ENCODE measurements around the gene GALNT13.

Gene GALNT13

GRCh38 chr2:154015233-154015632 is 143.5 kb downstream of the GALNT13 start:
- H3K9me3 ChIP-seq (replicated peaks in 1 of 2; ENCODE audit: control insufficient read depth in 2 of 2, insufficient read depth in 1 of 2, low read depth in 1 of 2, low read length in 2 of 2), result peaks cover 0 to 2% of the 10 kb centered on the region in 2 donors
- no peak overlapping the region for H4K8ac ChIP-seq (ENCODE audit: low read depth, low read length)
- no peak overlapping the region for H3K4me3 ChIP-seq (ENCODE audit: low read length in 2 of 2)
- H2AK5ac ChIP-seq (ENCODE audit: low read depth, low read length), result no peak overlapping the region
- H2BK12ac ChIP-seq (ENCODE audit: low read length), result no peak overlapping the region
- no peak overlapping the region for H4K91ac ChIP-seq (ENCODE audit: low read depth, low read length, poor library complexity)
- WGBS, 2 donors (ENCODE audit: extremely low coverage in 2 of 2, insufficient read length in 2 of 2, insufficient replicate concordance in 1 of 2), result no CpG with 5 or more reads among the region's 2 CpGs
- no peak overlapping the region for H2BK120ac ChIP-seq (ENCODE audit: low read depth, low read length)
- no peak overlapping the region for H3K27ac ChIP-seq (replicated peaks; ENCODE audit: low read length)
- no peak for DNase-seq (ENCODE audit: low spot score)
- no peak overlapping the region for H2BK15ac ChIP-seq (ENCODE audit: low read length)
- no peaks in the 10 kb centered on the region for H3K27me3 ChIP-seq (ENCODE audit: control insufficient read depth in 3 of 3, insufficient read depth in 3 of 3, low read depth in 1 of 3, low read length in 3 of 3)
- H3K4ac ChIP-seq (ENCODE audit: low read length), result no peak overlapping the region
- no peaks in the 10 kb centered on the region for H3K36me3 ChIP-seq (replicated peaks in 1 of 2; ENCODE audit: control insufficient read depth in 2 of 2, insufficient read depth in 2 of 2, low read length in 2 of 2)
- no peak overlapping the region for H2AFZ ChIP-seq (ENCODE audit: low read length)
- no peak overlapping the region for H3K23ac ChIP-seq (ENCODE audit: low read depth, low read length, poor library complexity)
- H3K4me2 ChIP-seq (ENCODE audit: insufficient read depth, low read length, poor library complexity, severe bottlenecking), result no peak overlapping the region
- H3K79me1 ChIP-seq (ENCODE audit: low read depth, low read length), result no peaks in the 10 kb centered on the region
- no peaks in the 10 kb centered on the region for H3K4me1 ChIP-seq (ENCODE audit: control insufficient read depth in 2 of 2, insufficient read depth in 1 of 2, low read depth in 1 of 2, low read length in 2 of 2)
- no peak overlapping the region for H3K9ac ChIP-seq (ENCODE audit: low read depth, low read length, poor library complexity)
- H3K18ac ChIP-seq (ENCODE audit: low read length), result no peak overlapping the region
- no peak overlapping the region for H3K14ac ChIP-seq (ENCODE audit: low read length)
- H2BK5ac ChIP-seq (ENCODE audit: low read length), result no peak overlapping the region

GRCh38 chr2:154029504-154029903 is 157.8 kb downstream of the GALNT13 start:
- H2BK12ac ChIP-seq (ENCODE audit: low read length), result no peak overlapping the region
- WGBS, 2 donors (ENCODE audit: extremely low coverage in 2 of 2, insufficient read length in 2 of 2, insufficient replicate concordance in 1 of 2), result no CpG with 5 or more reads among the region's 3 CpGs

GRCh38 chr2:154032220-154032619 is 160.5 kb downstream of the GALNT13 start:
- Histone ChIP-seq H3K4me3 (ENCODE audit: low read length in 2 of 2) (no peak overlapping the region), H4K8ac (ENCODE audit: low read depth, low read length) (no peak overlapping the region), H4K91ac (ENCODE audit: low read depth, low read length, poor library complexity) (no peak overlapping the region), H3K4ac (ENCODE audit: low read length) (no peak overlapping the region), H2BK120ac (ENCODE audit: low read depth, low read length) (no peak overlapping the region), H2AFZ (ENCODE audit: low read length) (no peak overlapping the region), H3K18ac (ENCODE audit: low read length) (no peak overlapping the region), H2BK15ac (ENCODE audit: low read length) (no peak overlapping the region), H3K36me3 (replicated peaks in 1 of 2; ENCODE audit: control insufficient read depth in 2 of 2, insufficient read depth in 2 of 2, low read length in 2 of 2) (no peaks in the 10 kb centered on the region), H3K27ac (replicated peaks; ENCODE audit: low read length) (no peak overlapping the region), H3K4me1 (ENCODE audit: control insufficient read depth in 2 of 2, insufficient read depth in 1 of 2, low read depth in 1 of 2, low read length in 2 of 2) (no peaks in the 10 kb centered on the region), H3K23ac (ENCODE audit: low read depth, low read length, poor library complexity) (no peak overlapping the region), H3K27me3 (ENCODE audit: control insufficient read depth in 3 of 3, insufficient read depth in 3 of 3, low read depth in 1 of 3, low read length in 3 of 3) (no peaks in the 10 kb centered on the region), H3K14ac (ENCODE audit: low read length) (no peak overlapping the region), H3K9me3 (replicated peaks in 1 of 2; ENCODE audit: control insufficient read depth in 2 of 2, insufficient read depth in 1 of 2, low read depth in 1 of 2, low read length in 2 of 2) (no peaks in the 10 kb centered on the region), H2AK5ac (ENCODE audit: low read depth, low read length) (no peak overlapping the region), H3K79me1 (ENCODE audit: low read depth, low read length) (no peaks in the 10 kb centered on the region), H2BK12ac (ENCODE audit: low read length) (no peak overlapping the region), H3K9ac (ENCODE audit: low read depth, low read length, poor library complexity) (no peak overlapping the region), H3K4me2 (ENCODE audit: insufficient read depth, low read length, poor library complexity, severe bottlenecking) (no peak overlapping the region), H2BK5ac (ENCODE audit: low read length) (no peak overlapping the region)
- no peak for DNase-seq (ENCODE audit: low spot score)
- WGBS, 2 donors (ENCODE audit: extremely low coverage in 2 of 2, insufficient read length in 2 of 2, insufficient replicate concordance in 1 of 2), result no CpG with 5 or more reads among the region's 3 CpGs

More at GRCh38 chr2:154029504-154029903, 157.8 kb downstream of the GALNT13 start:
- no peaks in the 10 kb centered on the region for H3K9me3 ChIP-seq (replicated peaks in 1 of 2; ENCODE audit: control insufficient read depth in 2 of 2, insufficient read depth in 1 of 2, low read depth in 1 of 2, low read length in 2 of 2)
- H3K27ac ChIP-seq (replicated peaks; ENCODE audit: low read length), result no peak overlapping the region
- H3K23ac ChIP-seq (ENCODE audit: low read depth, low read length, poor library complexity), result no peak overlapping the region
- no peak overlapping the region for H4K8ac ChIP-seq (ENCODE audit: low read depth, low read length)
- H2AFZ ChIP-seq (ENCODE audit: low read length), result no peak overlapping the region
- no peak overlapping the region for H3K18ac ChIP-seq (ENCODE audit: low read length)
- no peak for DNase-seq (ENCODE audit: low spot score)
- H3K4me3 ChIP-seq (ENCODE audit: low read length in 2 of 2), result no peak overlapping the region
- no peak overlapping the region for H2BK120ac ChIP-seq (ENCODE audit: low read depth, low read length)
- no peak overlapping the region for H2BK15ac ChIP-seq (ENCODE audit: low read length)
- no peak overlapping the region for H2BK5ac ChIP-seq (ENCODE audit: low read length)
- H3K4me1 ChIP-seq (ENCODE audit: control insufficient read depth in 2 of 2, insufficient read depth in 1 of 2, low read depth in 1 of 2, low read length in 2 of 2), result no peaks in the 10 kb centered on the region
- H3K14ac ChIP-seq (ENCODE audit: low read length), result no peak overlapping the region
- no peaks in the 10 kb centered on the region for H3K79me1 ChIP-seq (ENCODE audit: low read depth, low read length)
- no peak overlapping the region for H3K9ac ChIP-seq (ENCODE audit: low read depth, low read length, poor library complexity)
- no peak overlapping the region for H3K4ac ChIP-seq (ENCODE audit: low read length)
- no peak overlapping the region for H2AK5ac ChIP-seq (ENCODE audit: low read depth, low read length)
- no peak overlapping the region for H4K91ac ChIP-seq (ENCODE audit: low read depth, low read length, poor library complexity)
- H3K36me3 ChIP-seq (replicated peaks in 1 of 2; ENCODE audit: control insufficient read depth in 2 of 2, insufficient read depth in 2 of 2, low read length in 2 of 2), result no peaks in the 10 kb centered on the region
- H3K4me2 ChIP-seq (ENCODE audit: insufficient read depth, low read length, poor library complexity, severe bottlenecking), result no peak overlapping the region
- H3K27me3 ChIP-seq (ENCODE audit: control insufficient read depth in 3 of 3, insufficient read depth in 3 of 3, low read depth in 1 of 3, low read length in 3 of 3), result no peaks in the 10 kb centered on the region

DNA sequence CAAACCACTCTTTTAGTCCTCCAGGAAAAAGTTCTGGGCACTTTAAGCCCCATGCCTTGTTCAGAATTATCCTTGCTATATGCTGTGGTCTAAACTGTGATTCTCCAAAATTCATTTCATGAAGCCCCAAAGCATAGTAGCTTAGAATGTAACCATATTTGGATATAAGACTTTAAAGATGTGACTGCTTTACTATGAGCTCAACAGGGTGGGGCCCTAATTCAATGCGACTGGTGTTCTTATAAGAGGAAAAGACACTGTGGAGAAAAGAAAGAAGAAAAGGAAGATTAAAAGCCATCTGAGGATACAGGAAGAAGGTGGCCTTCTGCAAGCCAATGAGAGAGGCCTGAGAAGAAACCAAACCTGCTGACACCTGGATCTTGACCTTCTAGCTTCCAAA is 174.8 kb downstream of the GALNT13 start:
- no peak overlapping the region for H2AFZ ChIP-seq (ENCODE audit: low read length)
- no peak overlapping the region for H3K4ac ChIP-seq (ENCODE audit: low read length)
- no peaks in the 10 kb centered on the region for H3K79me1 ChIP-seq (ENCODE audit: low read depth, low read length)
- no peaks in the 10 kb centered on the region for H3K36me3 ChIP-seq (replicated peaks in 1 of 2; ENCODE audit: control insufficient read depth in 2 of 2, insufficient read depth in 2 of 2, low read length in 2 of 2)
- WGBS, 2 donors (ENCODE audit: extremely low coverage in 2 of 2, insufficient read length in 2 of 2, insufficient replicate concordance in 1 of 2), result no CpG with 5 or more reads among the region's 1 CpG
- H2AK5ac ChIP-seq (ENCODE audit: low read depth, low read length), result no peak overlapping the region
- H4K8ac ChIP-seq (ENCODE audit: low read depth, low read length), result no peak overlapping the region
- H2BK12ac ChIP-seq (ENCODE audit: low read length), result no peak overlapping the region
- no peak overlapping the region for H3K4me3 ChIP-seq (ENCODE audit: low read length in 2 of 2)
- no peak overlapping the region for H2BK5ac ChIP-seq (ENCODE audit: low read length)
- H3K14ac ChIP-seq (ENCODE audit: low read length), result no peak overlapping the region
- no peak overlapping the region for H2BK120ac ChIP-seq (ENCODE audit: low read depth, low read length)
- no peak overlapping the region for H3K9ac ChIP-seq (ENCODE audit: low read depth, low read length, poor library complexity)
- no peaks in the 10 kb centered on the region for H3K9me3 ChIP-seq (replicated peaks in 1 of 2; ENCODE audit: control insufficient read depth in 2 of 2, insufficient read depth in 1 of 2, low read depth in 1 of 2, low read length in 2 of 2)
- H3K27me3 ChIP-seq (ENCODE audit: control insufficient read depth in 3 of 3, insufficient read depth in 3 of 3, low read depth in 1 of 3, low read length in 3 of 3), result no peaks in the 10 kb centered on the region
- no peak for DNase-seq (ENCODE audit: low spot score)
- no peak overlapping the region for H3K18ac ChIP-seq (ENCODE audit: low read length)
- no peak overlapping the region for H2BK15ac ChIP-seq (ENCODE audit: low read length)
- no peak overlapping the region for H3K4me2 ChIP-seq (ENCODE audit: insufficient read depth, low read length, poor library complexity, severe bottlenecking)
- H3K23ac ChIP-seq (ENCODE audit: low read depth, low read length, poor library complexity), result no peak overlapping the region
- no peak overlapping the region for H4K91ac ChIP-seq (ENCODE audit: low read depth, low read length, poor library complexity)
- H3K27ac ChIP-seq (replicated peaks; ENCODE audit: low read length), result no peak overlapping the region
- no peaks in the 10 kb centered on the region for H3K4me1 ChIP-seq (ENCODE audit: control insufficient read depth in 2 of 2, insufficient read depth in 1 of 2, low read depth in 1 of 2, low read length in 2 of 2)
